ENCODE results near the gene PPWD1. TPM values are rescaled to one million over a fixed set of nuclear protein-coding genes. Genes with fewer than 3 reads are reported as not detected.

PPWD1 gene
- total RNA-seq (100 to 1,000 TPM in 1 of 7 donors, 10 to 100 TPM in 6; 41.0 to 108 (median 57.1) TPM), polyA plus RNA-seq (10 to 100 TPM; 27.6 to 61.8 (median 37.8) TPM)
- long read RNA-seq, donor 1, transcript PPWD1-201 (11 exons, 2,166 nt), result major isoform, 5 of 27 reads
- long read RNA-seq, donor 1, partial matches to known transcripts, result 12 of 27 reads
- long read RNA-seq, donor 1, other reads (novel, unspliced or antisense), result 0 of 27 reads
- long read RNA-seq, donor 2, transcript PPWD1-201 (11 exons, 2,166 nt), result major isoform, 5 of 9 reads
- long read RNA-seq, donor 2, partial matches to known transcripts, result 0 of 9 reads
- long read RNA-seq, donor 2, other reads (novel, unspliced or antisense), result 0 of 9 reads

DNA sequence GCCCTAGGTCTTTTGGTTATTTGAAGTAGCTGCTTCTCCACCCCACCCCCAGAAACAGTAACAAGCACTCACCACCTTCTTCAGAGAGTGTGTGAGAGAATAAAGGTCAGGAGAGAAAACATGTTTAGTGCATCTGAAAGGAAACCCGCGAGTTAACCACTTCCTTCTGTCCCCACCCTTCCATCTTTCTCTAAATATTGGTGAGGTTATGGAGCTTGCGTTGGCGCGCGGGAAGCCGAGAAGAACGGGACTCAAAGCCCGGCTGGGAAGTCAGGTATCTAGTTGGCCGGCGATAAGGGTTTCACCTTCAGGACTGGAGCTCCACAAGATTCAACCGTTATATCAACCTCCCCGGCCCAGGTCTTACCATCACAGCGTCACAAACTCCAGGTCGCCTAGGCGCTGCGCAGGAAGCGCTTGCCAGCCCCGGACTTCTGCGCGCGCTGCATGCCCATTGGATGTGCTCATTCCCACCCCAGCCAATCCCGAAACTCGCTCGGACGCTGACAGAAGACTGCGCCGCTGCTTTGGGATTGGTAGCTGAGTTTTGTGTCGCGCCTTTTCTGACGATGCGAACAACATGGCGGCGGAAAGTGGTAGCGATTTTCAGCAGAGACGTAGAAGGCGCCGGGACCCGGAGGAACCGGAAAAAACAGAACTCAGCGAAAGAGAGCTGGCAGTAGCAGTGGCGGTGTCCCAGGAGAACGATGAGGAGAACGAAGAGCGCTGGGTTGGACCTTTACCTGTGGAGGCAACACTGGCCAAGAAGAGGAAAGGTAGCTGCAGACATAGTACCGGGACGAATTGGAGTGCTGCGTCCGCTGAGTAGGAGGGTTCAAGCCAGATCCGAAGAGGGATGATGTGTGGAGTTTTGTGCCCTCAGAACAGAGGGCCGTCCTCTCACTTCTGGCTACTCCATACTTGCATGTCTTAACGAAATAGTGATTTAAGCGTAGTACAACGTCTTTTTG, at the start of gene PPWD1, which contains the start of gene CENPK:
TSS of gene PPWD1 (plus strand) at position 566 of the 971 bp plus-strand sequence. CDS start at position 581, 15 bp downstream.
TSS of gene CENPK (minus strand) at position 438 of the 971 bp plus-strand sequence. CDS start 8,261 bp downstream, outside the sequence.
- 0% methylated on average over 43 to 54 of the region's 54 CpGs for WGBS, 5 donors
- Histone ChIP-seq H3K27me3 (replicated peaks in 1 of 7) (no peaks in the 10 kb centered on the region), H3K27ac (peak within 1 kb of the TSS; percentile 83 to 95 (median 90)), H3K4me1 (peaks cover 13 to 67% (median 46%) of the 10 kb centered on the region in 6 donors), H3K36me3 (peaks cover 0 to 24% (median 0%) of the 10 kb centered on the region in 6 donors), H3K9me3 (no peaks in the 10 kb centered on the region), H3K4me3 (peak within 1 kb of the TSS; percentile 76 to 99 (median 86))
- TF ChIP-seq, protein P1, sequence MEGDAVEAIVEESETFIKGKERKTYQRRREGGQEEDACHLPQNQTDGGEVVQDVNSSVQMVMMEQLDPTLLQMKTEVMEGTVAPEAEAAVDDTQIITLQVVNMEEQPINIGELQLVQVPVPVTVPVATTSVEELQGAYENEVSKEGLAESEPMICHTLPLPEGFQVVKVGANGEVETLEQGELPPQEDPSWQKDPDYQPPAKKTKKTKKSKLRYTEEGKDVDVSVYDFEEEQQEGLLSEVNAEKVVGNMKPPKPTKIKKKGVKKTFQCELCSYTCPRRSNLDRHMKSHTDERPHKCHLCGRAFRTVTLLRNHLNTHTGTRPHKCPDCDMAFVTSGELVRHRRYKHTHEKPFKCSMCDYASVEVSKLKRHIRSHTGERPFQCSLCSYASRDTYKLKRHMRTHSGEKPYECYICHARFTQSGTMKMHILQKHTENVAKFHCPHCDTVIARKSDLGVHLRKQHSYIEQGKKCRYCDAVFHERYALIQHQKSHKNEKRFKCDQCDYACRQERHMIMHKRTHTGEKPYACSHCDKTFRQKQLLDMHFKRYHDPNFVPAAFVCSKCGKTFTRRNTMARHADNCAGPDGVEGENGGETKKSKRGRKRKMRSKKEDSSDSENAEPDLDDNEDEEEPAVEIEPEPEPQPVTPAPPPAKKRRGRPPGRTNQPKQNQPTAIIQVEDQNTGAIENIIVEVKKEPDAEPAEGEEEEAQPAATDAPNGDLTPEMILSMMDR (IDR thresholded peaks at IDR 0.05 in 8 of 11, conservative IDR thresholded peaks at IDR 0.05 in 3 of 11), result peak in 2 of 11 experiments; percentile 8 to 29
- TF ChIP-seq POLR2AphosphoS5 (IDR thresholded peaks at IDR 0.05) (peak; percentile 93 to 96 (median 95)), POLR2A (IDR thresholded peaks at IDR 0.05) (no peak)
- intact Hi-C loops (cut with DNase I; ENCODE audit: low total_unique reads), result no loop called here
- DNase-seq, result peak; percentile 97

- intact Hi-C loops (cut with DNase I; ENCODE audit: low total_unique reads), result no loop called here
- Histone ChIP-seq H3K36me3 (peaks cover 0 to 10% (median 0%) of the 10 kb centered on the region in 6 donors), H3K27ac (no peak overlapping the region), H3K4me1 (no peaks in the 10 kb centered on the region), H3K27me3 (replicated peaks in 1 of 7) (no peaks in the 10 kb centered on the region), H3K4me3 (no peak overlapping the region), H3K9me3 (no peaks in the 10 kb centered on the region)
- DNase-seq, result no peak
- TF ChIP-seq, protein P1 (IDR thresholded peaks at IDR 0.05 in 8 of 11, conservative IDR thresholded peaks at IDR 0.05 in 3 of 11), result no peak
- no peak for TF ChIP-seq POLR2AphosphoS5 (IDR thresholded peaks at IDR 0.05)
- 86 to 93% (median 93%) methylated on average over 3 of the region's 3 CpGs for WGBS, 5 donors
Measured at GRCh38 chr5:65525726-65526125, 37.4 kb upstream of the PPWD1 start.

DNA sequence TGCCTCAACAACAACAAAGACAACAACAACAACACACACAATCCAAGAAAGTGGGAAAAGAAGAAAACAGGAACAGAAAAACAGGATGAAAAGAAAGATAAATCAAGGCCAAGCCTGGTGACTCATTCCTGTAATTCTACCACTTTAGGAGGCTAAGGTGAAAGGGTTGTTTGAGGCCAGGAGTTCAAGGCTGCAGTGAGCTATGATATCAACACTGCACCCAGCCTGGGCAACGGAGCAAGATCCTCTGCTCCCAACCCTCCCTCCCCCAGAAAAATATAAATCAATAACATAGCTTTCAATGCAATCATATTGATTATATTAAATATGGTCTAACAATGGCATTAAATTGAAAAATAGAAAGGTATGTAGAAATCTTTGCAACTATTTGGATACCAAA, 32.2 kb upstream of the PPWD1 start:
- intact Hi-C loops (cut with DNase I; ENCODE audit: low total_unique reads), result no loop called here
- no peak overlapping the region for H3K4me3 ChIP-seq
- DNase-seq, result no peak
- no peak overlapping the region for H3K27ac ChIP-seq
- no peaks in the 10 kb centered on the region for H3K27me3 ChIP-seq (replicated peaks in 1 of 7)
- no peaks in the 10 kb centered on the region for H3K9me3 ChIP-seq
- TF ChIP-seq POLR2AphosphoS5 (IDR thresholded peaks at IDR 0.05) (no peak), POLR2A (IDR thresholded peaks at IDR 0.05) (no peak)
- TF ChIP-seq, protein P1 (IDR thresholded peaks at IDR 0.05 in 8 of 11, conservative IDR thresholded peaks at IDR 0.05 in 3 of 11), result no peak
- WGBS, 5 donors, result 88 to 100% (median 97%) methylated on average over 1 of the region's 1 CpG
- no peaks in the 10 kb centered on the region for H3K4me1 ChIP-seq
- peaks cover 0 to 5% (median 0%) of the 10 kb centered on the region in 6 donors for H3K36me3 ChIP-seq

Measured in spleen (tissue), 13 donors.